Memory B cell (primary cell): Measurements from ENCODE around the gene GNPAT.

Source experiments
- ATAC-seq: fragments of 150-1000 bp; cut with Tn5 transposase; 2 replicates; pipeline ENCODE4 v1.10.0; 2021; ENCODE audit warnings: low read depth, mild to moderate bottlenecking, moderate library complexity
- DNase-seq, 2 donors: peaks; one replicate each; pipeline ENCODE4 v3.0.0; 2022; ENCODE audit warnings: low spot score in 2 of 2
- H3K27ac Mint-ChIP-seq: one replicate; pipeline ENCODE4 v1.8.0; 2022; ENCODE audit warnings: mild to moderate bottlenecking, moderate library complexity, mixed read lengths
- H3K27me3 Mint-ChIP-seq: one replicate; pipeline ENCODE4 v1.8.0; 2022; ENCODE audit warnings: mixed read lengths
- H3K36me3 Mint-ChIP-seq: one replicate; pipeline ENCODE4 v1.8.0; 2022; ENCODE audit warnings: mild to moderate bottlenecking, mixed read lengths
- H3K4me1 Mint-ChIP-seq: one replicate; pipeline ENCODE4 v1.8.0; 2022; ENCODE audit warnings: mixed read lengths
- H3K4me3 Mint-ChIP-seq: one replicate; pipeline ENCODE4 v1.8.0; 2022; ENCODE audit warnings: mild to moderate bottlenecking, moderate library complexity, mixed read lengths
- H3K9me3 Mint-ChIP-seq: one replicate; pipeline ENCODE4 v1.8.0; 2022; ENCODE audit warnings: mixed read lengths

GNPAT gene

GRCh38 chr1:231326248-231326647, 85.2 kb downstream of the GNPAT start:
- Mint-ChIP-seq H3K36me3 (peaks cover 1% of the 10 kb centered on the region), H3K4me1 (peaks cover 3% of the 10 kb centered on the region), H3K27ac (no peak overlapping the region), H3K4me3 (no peak overlapping the region), H3K9me3 (no peaks in the 10 kb centered on the region), H3K27me3 (no peaks in the 10 kb centered on the region)
- DNase-seq (no peak), ATAC-seq (no peak)
